GM19035 (cell line): ENCODE data around the gene HNRNPUL1.

Experiments used
- ATAC-seq: cut with Tn5 transposase; IDR thresholded peaks from one replicate; pipeline ENCODE4 v1.9.1; 2021; ENCODE audit not compliant: unreplicated experiment

HNRNPUL1 gene

GRCh38 chr19:41233748-41234240 is 30.4 kb upstream of the HNRNPUL1 start:
- no peak for ATAC-seq

DNA sequence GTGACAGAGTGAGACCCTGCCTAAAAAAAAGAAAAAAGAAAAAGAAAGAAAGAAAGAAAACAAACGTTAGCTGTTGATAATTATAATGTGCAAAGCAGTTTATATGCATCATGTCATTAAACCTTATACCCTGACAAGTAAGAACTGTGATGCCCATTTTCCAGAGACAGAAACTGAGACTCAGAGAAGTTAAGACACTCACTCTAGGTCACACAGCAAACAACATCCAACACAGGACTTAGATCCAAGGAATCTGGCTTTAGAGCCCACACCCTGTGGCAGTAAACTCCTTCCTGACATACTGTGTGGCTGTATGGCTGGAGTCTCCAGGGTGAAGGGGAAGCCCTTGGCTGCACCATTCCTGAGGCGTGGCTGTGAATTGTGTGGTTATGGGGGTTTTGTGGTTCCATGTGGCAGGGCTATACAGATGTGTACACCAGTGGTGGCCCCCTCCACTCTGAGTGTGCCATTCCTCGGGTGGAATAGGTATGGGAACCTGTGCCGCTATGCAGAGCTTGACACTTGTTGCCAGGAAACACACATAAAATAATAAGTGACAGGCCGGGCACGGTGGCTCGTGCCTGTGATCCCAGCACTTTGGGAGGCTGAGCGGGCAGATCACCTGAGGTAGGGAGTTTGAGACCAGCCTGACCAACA is 29.5 kb upstream of the HNRNPUL1 start:
- ATAC-seq: no peak

DNA sequence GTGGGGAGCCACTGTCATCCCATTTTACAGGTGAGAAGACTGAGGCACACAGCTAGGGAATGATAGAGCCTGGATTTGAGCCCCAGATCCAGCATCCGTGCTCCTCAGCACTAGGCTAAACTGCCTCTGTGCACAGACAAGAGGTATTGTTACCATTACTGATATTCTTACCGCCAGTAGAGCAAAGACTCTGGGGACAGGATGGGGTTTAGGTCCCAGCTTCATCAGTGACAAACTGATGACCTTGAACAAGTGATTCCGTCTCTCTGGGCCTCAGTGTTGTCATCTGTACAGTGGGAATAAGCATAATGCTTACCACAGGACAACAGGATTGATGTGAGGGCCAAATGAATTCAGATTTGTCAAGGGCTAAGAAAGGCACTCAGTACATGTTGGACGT is 28.7 kb upstream of the HNRNPUL1 start:
- no peak for ATAC-seq

GRCh38 chr19:41238244-41238643 is 25.9 kb upstream of the HNRNPUL1 start:
- no peak for ATAC-seq

DNA sequence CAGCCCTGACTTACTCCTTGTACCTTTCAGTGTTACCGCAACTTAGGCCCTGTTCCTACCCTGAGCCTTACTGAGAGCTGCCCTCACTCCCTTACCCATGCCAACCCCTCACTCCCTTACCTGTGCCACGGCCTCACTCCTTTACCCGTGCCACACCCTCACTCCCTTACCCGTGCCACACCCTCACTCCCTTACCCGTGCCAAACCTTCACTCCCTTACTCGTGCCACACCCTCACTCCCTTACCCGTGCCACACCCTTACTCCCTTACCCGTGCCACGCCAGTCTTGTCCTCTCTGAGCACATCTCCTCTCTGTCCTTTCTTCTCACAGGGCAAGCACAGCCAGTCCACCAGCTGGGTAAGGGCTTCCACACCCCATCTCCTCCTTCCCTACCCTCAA is 24.8 kb upstream of the HNRNPUL1 start:
- ATAC-seq: no peak

DNA sequence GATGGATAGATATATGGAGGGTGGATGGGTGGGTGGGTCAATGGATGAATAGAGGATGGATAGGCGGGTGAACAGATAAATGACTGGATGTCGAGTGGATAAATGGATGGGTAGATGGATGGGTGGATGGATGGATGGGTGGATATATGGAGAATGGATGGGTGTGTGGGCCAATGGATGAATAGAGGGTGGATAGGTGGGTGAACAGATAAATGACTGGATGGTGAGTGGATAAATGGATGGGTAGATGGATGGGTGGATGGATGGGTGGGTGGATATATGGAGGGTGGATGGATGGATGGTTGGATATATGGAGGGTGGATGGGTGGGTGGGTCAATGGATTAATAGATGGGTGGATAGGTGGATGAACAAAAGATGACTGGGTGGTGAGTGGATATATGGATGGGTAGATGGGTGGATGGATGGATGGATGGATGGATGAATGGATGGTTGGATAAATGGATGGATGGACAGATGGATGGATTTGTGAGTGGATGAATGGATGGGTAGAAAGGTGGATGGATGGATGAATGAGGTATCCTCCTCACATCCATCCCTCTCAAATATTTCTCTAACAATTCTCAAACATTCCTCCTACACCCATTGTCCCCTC is 24.1 kb upstream of the HNRNPUL1 start:
- ATAC-seq: no peak

GRCh38 chr19:41241859-41242258 is 22.3 kb upstream of the HNRNPUL1 start:
- no peak for ATAC-seq

GRCh38 chr19:41244117-41244516 is 20.1 kb upstream of the HNRNPUL1 start:
- no peak for ATAC-seq

- no peak for ATAC-seq
These were observed 18.3 kb upstream of the HNRNPUL1 start for GRCh38 chr19:41245843-41246242.

DNA sequence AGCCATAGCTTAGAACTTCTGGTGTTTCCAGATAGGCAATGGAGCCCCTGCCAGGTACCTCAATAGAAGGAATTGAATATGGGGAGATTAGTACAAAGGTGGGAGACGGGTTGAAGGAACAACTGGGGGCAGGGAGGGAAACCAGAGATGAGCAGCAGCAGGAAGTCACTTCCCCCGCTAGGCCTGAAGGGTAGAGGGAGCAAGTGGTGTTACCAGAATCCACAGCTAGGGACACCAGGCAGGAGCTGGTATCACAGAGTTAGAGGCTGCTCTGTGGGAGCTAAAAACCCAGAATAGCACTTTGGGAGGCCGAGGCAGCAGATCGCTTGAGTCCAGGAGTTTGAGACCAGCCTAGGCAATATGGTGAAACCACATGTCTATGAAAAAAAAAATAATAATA is 15.3 kb upstream of the HNRNPUL1 start:
- no peak for ATAC-seq

DNA sequence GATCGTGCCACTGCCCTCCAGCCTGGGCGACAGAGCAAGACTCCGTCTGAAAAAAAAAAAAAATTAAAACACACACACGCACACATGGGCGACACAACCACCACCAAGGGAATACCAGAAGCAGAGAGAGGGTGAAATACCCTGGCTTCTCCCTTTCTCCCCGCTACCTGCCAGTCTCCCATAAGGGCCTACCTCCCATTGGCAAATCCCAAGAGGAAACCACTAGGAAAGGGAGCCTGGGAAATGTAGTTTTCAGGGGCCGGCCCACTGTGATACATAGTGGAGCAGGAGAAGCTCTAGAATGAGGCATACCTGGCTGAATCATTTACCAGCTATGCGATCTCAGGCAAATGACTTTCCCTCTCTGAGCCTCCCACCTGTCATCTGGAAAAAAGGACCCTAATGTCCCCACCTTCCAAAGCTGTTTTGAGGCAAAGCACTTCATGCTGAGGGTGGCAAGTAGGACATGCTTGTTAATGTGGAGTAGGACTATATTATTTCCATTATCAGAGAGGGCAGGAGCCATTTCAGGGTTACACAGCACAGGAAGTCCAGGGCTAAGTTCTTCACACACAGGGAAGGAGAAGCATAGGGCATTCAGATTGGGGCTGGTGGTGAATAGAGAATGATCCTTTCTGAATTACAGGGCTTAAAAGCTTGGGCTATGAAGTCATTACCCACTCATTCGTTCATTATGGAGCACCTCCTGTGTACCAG is 14.3 kb upstream of the HNRNPUL1 start:
- ATAC-seq: no peak

- no peak for ATAC-seq
These were observed 10.5 kb upstream of the HNRNPUL1 start for GRCh38 chr19:41253660-41254059.

GRCh38 chr19:41255171-41255570 is 9.0 kb upstream of the HNRNPUL1 start:
- no peak for ATAC-seq

DNA sequence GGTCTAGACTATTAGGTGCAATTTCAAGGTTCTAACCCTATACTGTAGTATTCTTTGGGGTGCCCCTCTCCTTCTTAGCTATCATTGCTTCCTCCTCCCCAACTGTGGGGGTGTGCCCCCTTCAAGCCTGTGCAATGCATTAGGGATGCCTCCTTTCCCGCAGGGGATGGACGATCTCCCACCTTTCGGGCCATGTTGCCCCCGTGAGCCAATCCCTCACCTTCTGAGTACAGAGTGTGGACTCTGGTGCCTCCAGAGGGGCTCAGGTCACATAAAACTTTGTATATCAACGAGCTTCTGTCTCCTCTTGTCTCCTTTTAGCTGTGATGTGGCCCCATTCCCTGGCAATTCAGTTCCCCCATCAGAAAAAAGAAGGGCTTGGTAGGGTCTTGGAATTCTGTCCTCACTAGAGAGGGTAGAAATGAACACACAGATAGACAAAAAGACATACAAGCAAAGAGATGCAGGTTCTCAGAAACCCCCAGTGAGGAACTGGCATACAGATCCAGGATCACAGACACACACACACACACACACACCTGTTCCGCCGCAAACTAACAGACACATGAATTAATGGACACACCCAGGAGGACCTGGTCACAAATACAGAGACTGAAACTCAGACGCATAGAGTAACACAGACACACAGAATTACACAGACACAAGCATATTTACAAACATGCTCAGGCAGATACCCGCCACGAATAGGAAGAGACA is 2.5 kb upstream of the HNRNPUL1 start:
- ATAC-seq: no peak

- peak; percentile 9 for ATAC-seq
These were observed 926 bp upstream of the HNRNPUL1 start for GRCh38 chr19:41263042-41263849.

DNA sequence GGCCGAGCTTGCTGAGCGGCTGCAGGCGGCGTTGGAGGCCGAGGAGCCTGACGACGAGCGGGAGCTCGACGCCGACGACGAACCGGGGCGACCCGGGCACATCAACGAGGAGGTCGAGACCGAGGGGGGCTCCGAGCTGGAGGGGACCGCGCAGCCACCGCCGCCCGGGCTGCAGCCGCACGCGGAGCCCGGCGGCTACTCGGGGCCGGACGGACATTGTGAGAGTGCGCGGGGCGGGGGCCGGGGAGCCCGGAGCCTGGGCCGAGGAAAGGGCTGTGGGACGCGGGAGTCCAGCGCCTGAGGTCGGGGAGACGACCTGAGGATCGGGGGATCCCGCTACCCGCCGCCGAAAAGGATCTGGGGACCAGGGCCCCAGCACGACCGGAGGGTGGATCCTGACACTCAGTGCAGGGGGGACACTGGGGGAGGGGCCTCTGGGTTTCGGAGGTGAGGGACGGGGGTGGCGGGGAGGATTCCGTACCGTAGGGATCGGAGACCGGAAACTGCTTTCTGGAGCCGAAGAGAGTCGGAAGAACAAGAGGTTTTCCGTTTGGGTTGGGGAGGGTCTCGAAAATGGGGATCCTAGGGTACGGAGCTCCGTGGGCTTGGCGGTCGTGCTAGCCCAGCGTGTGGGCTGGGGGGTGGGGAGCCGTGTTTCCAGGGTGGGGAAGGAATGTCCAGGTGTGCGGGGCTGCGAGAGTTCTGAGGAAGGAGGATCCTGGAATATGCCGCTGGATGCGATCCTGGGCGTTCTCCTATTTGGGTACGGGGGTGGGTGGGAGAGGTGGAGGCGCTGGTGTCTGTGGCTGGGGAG is 616 bp downstream of the HNRNPUL1 start:
- ATAC-seq: no peak

DNA sequence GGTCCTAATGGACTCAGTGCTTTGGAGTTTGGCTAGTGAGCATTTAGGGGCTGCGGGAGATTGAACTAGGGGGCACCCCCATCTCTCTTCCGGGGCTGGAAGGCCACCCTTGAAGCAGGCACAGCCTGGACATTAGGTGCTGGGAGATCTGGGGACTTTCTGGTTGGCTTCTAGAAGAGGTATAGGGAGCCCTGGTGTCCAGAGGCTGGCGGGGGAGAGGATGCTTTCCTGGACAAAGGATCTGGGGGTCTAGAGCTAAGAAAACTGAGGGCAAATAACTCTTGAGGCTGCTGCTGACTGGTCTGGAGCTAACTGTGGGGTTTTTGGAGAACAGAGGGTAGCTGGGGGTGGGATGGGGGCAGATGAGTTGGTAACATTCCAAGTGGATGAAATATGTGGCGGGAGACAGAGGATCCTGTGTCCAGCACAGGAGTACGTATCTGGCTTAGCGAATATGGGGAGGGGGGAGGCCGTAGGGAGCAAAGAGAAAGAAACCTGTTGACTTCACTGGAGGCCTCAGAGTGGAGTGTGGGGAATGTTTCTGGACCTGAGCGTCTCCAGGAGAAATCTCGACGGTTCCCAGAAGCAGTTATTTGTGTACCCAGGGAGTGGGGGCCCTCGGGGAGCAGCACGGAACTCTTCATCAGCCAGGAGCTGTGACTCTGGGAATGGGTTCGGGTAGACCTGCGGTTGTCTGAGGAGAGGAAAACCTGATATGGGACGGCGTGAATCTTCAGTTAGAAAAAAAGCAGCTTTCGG is 1.4 kb downstream of the HNRNPUL1 start:
- no peak for ATAC-seq

- no peak for ATAC-seq
These were observed 4.9 kb downstream of the HNRNPUL1 start for GRCh38 chr19:41269055-41269454.

DNA sequence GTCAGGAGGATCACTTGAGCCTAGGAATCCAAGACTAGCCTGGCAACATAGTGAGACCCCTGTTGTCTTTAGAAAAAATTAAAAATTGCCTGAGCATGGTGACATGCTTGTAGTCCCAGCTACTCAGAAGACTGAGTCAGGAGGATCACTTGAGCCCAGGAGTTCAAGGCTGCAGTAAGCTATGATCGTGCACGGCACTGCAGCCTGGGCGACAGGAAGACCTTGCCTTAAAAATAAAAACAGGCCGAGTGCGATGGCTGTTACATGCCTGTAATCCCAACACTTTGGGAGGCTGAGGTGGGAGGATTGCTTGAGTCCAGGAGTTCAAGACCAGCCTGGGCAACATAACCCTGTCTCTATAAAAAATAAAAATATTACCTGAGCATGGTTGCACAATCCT is 5.4 kb downstream of the HNRNPUL1 start:
- ATAC-seq: no peak
